Activated gamma-delta T cell treated with anti-CD3 and anti-CD28 coated beads, Interleukin-2, amount 50 U/mL, for 16 hours (primary cell): ENCODE data around the gene CABYR.

Source experiments
- DNase-seq: peaks from one replicate; pipeline ENCODE4 v3.0.0-alpha.2; 2020; ENCODE audit warnings: low read depth

Gene CABYR, protein sequence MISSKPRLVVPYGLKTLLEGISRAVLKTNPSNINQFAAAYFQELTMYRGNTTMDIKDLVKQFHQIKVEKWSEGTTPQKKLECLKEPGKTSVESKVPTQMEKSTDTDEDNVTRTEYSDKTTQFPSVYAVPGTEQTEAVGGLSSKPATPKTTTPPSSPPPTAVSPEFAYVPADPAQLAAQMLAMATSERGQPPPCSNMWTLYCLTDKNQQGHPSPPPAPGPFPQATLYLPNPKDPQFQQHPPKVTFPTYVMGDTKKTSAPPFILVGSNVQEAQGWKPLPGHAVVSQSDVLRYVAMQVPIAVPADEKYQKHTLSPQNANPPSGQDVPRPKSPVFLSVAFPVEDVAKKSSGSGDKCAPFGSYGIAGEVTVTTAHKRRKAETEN

DNA sequence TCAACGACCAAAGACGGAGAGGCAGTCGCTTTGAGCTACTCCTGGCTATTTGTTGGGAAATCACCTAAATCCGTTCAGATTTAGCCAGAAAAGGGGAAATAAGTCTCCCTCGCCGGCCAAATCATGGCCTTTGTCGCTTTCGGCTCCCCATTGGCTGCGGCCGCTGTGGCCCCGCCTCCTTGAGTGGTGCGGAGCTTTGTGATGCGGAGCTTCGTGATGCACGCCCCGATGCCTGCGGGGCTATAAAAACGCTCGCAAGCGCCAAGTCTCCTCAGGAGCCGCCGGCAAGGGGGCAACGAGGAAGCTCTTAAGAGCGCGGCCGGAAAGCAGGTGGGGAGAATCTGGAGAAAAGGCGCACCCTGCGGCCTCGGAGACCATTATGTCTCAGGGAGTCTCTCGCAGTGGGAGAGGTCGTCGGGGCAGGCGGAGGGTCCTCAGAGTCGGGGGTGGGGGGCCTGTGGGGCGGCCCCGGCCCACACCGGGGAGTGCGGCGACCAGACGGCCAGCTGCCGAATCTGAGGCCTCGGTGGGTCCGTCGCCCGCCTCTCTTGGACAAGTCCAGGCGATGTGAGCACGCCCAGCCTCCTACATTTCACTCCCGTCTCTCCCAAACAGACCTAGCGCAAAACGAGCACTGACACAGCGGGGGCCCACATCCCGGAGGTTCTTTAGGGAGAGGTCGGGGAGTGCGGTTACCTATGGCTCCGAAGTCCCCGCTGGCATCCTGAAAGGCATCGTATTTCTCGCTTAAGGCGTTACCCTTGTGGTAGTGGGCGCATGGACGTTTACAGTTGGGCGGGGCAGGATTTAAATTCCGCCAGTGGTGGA is at the start of gene CABYR:
CABYR (plus strand) TSS at position 274 of the 828 bp plus-strand sequence. CDS start 4,053 bp downstream, outside the sequence.
- DNase-seq, result peak; percentile 47

DNA sequence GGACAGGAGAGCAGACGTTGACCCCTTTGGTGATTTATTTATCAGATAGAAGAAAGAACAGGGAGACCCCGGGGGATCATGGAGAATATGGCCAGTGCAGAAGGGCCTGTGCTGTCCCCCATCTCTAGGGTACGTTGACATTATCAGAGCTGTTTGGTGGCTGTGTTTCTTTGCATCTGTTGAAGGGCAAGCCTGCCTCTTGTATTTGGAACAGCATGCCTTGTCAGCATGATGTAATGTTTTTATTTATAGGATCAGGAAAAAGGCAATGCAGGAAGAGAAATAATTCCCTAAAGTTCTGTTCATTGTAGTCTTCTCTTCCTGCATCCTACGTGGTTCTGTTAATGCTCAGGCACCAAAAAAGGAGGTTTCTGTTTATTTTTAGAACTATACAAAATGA is 49.8 kb upstream of the CABYR start:
- DNase-seq, result no peak

DNA sequence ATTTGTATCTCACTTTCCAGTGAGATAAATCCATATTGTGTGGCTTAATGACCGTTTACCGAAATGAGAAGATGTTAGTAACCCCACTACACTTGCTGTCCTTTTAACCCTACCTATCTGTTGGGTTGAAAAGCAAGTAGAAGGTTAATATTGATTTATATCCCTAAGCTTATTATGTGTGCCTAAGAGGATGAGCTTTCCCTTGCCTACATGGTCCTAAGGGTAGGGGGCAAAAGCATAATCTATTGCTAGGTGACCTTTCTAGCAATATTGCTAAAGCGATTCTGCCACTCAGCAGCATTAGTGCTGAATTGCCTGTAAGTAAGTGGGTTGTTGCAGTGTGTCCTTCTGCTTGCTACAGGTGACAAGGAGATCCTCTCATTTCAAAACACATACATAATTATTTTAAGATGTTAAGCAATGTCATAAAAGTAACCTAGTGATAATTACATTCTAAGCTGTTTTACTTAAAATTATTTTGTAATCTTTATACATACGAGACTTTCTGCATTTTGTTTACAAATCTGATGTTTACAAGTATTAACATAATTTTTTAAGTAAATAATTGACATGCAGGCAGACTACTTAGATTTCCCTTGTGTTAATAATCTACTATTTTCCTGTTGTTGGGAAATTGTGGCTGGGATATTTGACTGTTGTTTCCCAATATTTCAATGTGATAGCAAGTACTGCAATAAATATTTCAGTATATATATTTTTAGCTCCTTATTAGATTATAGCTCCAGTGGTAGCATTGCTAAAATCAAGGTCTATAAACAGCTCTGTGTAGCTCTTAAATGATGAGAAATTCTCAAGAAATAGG is 49.1 kb upstream of the CABYR start:
- no peak for DNase-seq

DNA sequence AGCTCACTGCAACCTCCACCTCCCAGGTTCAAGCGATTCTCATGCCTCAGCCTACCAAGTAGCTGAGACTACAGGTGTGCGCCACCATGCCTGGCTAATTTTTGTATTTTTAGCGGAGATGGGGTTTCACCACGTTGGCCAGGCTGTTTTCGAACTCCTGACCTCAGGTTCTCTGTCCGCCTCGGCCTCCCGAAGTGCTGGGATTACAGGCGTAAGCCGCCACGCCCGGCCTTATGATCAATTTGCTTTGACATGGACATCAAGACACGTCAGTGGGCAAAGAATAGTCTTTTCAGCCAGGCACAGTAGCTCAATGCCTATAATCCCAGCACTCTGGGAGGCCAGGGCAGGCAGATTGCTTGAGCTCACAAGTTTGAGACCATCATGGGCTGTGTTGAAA is 48.0 kb upstream of the CABYR start:
- no peak for DNase-seq

DNA sequence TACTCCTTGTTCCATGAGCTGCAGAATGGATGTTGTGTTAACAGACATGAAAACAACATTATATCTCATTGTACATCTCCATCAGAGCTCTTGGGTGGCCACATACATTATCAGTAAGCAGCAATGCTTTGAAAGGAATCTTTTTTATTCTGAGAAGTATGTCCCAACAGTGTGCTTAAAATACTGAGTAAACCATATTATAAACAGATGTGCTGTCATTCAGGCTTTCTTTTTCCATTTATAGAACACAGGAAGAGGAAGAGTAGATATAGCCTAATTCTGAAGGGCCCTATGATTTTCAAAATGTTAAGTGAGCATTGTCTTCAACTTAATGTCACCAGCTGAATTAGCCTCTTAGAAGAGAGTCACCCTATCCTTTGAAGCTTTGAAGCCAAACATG is 44.3 kb upstream of the CABYR start:
- DNase-seq, result no peak

DNA sequence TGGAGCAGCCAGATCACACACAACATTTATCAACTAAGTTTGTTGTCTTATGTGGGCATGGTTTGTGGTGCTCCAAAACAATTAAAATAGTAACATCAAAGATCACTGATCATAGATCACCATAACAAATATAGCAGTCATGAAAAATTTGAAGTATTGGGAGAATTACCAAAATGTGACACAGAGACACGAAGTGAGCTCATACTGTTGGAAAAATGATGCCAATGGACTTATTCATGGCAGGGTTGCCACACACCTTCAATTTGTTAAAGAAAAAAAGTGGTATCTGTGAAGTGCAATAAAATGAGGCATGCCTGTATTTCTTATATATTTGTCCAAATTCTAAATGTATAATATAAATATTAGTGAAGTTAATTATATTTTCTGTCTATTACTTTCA is 42.9 kb upstream of the CABYR start:
- DNase-seq, result no peak

DNA sequence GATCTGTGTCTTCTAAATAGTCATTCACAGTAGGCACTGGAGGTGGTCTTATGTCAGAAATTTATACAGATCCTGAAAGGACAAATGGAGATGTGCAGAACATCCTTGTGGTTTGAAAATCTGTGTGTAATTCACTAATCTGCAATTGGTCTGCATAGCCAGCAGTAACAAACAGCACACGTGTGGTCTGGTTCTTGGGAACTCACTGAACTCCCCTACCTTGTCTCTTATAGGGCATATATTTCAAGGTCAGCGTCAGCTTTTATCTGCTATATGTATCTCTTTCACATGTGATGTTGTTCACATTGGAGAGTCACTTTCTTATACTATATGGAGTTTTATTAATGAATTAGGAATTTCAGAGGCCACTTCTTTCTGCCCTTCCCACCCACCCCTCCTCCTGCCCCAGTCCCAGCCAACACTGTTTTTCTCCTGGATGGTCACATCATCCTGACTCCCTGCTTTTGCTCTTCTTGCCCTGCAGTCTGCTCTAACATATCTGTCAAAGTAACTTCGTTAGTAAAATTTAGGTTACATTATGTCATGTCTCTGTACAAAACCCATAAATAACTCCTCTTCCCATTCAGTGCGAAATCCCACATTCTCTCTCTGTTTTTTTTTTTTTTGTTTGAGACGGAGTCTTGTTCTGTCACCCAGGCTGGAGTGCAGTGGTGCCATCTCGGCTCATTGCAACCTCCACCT is 35.4 kb upstream of the CABYR start:
- DNase-seq, result no peak

DNA sequence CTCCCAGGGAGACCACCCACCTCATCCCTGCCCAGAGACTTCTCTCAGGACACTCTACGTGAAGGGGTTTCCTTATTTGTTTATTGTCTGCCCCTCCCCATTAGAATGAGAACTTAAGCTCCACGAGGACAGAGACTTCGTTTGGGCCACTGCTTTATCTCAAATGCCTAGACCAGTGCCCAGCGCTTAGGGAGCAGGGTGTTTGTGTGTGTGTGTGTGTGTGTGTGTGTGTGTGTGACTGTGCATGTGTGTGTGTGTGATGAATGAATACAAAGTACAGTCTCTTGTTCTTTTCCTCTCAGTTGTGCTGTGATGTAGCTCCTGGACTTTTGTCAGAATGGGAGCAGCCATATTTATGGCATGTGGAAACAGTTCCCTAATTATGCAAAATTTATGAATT is 34.4 kb upstream of the CABYR start:
- no peak for DNase-seq

DNA sequence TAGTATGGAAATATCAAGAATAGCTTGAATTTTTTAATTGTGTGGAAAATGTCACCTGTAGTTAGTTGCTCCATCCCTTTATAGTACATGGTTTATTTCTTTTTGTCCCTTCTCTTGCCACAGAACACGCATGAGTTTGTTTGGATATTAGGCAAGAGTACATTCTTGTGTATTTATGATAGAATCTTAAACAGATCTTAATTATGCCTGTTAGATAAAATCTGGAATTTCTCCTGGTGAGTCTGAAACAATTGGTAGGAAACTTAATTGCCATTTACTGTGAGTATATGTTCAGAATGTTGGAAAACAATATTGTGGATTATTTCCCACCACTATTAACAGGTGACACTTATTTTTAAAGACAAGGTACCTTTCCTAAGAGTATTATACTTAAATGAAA is 30.2 kb upstream of the CABYR start:
- no peak for DNase-seq

DNA sequence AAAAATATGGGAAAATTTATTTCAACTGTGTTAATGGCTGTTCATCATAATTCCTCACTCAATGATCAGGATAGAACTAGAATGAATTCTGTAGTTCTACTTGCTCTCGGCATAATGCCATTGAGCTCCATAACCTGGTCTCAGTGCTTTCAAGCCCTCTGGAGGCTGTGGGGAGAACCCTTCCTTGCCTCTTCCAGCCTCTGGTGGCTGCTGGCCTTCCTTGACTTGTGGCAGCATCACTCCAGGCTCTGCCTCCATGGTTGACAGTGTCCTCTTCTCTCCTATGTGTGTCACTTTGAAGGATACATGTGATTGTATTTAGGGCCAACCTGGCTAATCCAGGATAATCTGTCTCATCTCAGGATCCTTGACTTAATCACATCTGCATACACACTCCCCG is 26.9 kb upstream of the CABYR start:
- DNase-seq, result no peak

DNA sequence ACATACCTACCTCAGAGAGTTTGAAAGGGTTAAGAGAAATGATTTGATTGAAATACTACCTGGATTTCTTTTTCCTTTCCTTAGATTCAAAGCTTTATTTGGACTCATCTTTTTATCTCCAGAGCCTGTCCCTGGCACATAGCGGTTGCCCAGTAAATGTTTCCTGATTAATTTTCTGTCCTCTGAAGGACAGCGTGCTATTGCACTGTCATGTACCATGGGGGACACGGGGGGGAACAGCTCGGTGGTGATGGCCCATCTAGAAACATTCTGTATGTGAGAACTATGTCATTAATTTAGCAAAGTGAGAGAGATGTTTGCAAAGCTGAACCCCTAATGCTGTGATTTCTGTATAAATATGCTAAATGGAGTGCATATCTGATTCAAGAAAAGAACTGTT is 26.4 kb upstream of the CABYR start:
- no peak for DNase-seq

DNA sequence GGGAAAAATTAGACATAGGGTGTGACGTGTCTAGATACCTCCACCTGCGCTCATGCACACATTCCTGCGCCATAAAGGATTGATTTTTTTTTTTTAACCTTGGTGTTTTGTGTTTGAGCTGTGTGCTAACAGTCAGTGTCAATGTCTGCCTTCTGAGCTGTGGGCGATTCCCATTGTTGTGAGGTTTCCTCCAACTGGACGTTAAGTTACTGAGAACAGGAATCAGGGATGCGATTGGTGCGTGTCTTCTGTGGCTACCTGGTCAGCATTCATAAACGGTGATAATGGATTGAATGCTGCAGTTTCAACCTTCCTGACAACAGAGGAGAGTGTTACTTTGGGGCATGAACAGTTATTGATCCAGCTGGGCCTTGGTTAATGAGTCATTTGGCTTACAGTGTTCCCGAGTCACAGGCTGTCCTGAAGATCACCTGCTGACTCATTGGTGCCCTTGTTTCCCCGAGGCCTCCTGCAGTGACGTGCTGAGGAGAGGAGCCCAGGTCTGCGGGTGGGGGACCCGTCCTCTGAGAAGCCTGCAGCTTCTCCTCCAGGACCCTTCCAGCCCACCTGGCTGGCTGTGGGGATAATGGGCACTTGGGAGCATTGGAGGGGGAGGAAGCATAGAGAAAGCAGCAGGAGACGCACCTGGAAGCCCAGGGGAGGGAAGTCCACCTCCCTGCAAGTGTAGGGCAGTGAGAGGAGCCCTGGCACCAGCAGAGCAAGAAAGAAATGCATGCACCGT is 25.8 kb upstream of the CABYR start:
- DNase-seq, result no peak

DNA sequence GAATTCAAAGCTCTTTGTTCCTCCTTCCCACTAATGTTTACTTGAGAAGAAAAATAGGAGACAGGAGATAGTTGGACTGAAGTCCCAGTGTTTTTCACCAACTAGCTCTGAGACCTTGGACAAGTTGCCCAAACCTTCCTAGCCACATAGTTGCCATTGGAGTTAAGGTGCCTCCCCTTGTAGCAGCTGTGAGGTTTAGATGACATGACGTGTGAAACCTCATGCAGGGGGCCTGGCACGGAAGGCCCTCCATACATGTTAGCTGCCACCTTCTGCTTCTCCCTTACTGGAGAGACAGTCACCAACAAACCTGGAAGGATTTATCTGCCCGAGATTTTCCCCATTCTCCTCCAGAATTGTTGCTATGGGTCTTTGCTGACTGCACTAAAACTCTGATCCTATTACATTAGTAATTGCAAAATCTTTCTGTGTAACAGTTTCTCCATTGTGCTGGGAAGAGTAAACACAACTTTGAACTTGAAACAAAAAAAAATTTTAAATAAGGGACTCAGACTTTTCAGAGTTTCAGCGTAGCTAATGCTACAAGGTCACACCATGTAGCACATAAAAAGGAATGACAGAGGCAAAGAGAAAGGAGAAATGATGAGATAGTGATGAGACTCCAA is 23.8 kb upstream of the CABYR start:
- no peak for DNase-seq

DNA sequence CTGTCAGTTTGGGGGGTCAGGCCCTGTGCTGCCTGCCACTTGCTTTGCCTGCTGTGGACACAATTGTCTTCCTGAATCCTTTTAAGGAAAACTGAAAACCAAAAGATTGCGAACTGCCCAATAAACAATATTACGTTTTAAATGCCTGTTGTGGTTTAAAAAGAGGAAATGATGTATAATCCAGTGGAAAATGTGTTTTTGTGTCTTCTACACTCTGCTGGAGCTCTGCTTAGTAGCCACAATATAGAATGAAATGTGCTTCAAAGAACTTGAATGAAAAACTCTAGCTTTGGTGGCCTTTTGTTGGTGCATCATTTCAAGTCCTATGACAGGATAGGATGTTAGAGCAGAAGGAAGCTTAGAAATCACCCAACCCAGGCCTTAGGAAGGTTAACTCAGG is 23.2 kb upstream of the CABYR start:
- no peak for DNase-seq

DNA sequence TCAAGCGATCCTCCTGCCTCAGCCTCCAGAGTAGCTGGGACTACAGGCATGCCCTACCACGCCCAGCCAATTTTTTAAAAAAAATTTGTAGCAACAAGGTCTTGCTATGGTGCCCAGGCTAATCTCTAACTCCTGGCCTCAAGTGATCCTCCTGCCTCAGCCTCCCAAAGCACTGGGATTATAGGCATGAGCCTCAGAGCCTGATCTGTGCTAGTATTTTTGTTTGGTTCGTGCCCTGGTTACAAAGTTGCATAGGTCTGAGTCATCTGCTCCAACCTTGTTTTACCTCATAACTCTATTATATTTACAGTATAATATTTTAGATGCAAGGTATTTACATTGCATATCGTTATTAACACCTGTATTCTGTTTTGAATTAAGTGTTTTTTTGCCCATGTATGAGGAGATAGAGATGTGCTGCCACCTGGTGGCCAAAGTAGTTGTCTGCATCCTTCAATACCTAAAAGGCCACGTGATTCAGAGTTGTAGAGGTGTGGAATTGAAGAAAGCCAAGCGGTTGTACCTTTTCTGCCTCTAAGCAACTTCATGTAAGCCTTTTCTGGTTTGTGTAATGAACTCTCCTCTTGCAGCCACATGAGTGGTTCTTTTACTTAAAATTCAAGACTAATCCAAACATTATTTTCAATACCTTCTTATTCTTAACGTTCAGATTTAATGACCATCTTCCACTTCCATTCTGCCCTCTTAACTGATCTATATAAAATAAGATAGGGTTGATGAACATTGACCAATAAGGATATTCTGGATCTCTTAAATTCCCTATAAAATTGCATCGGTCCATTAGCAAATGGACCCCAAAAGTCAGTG is 19.9 kb upstream of the CABYR start:
- DNase-seq, result peak; percentile 69

DNA sequence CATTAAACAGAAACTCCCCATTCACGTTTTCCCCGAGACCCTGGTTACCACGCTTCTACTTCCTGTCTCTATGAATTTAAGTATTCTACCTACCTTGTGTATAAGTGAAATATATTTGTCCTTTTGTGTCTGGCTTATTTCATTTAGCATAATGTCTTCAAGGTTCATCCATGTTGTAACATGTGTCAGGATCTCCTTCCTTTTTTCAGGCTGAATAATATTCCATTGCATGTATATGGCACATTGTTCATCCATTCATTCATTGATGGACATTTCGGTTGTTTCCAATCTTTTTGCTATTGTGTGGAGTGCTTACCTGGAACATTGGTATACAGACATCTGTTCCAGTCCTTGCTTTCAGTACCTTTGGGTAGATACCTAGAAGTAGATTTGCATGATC is 18.2 kb upstream of the CABYR start:
- no peak for DNase-seq

DNA sequence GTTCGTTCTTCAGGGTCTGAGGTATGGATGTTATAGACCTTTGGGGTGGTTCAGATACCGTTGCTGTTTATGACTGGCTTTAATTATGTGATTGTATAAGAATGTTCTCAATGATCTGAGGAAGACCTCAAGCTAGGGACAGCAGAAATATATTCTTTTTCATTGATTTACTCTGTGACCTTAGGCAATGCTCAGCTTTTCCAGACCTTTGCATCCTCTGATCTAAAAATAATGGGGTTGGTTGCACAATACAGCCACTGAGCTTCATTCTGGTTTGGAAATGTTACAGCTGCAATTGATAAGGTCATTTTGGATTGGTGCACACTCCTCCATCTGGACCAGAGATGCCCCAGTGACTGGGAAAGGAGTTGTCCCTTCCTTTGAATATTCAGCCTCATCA is 17.2 kb upstream of the CABYR start:
- no peak for DNase-seq

DNA sequence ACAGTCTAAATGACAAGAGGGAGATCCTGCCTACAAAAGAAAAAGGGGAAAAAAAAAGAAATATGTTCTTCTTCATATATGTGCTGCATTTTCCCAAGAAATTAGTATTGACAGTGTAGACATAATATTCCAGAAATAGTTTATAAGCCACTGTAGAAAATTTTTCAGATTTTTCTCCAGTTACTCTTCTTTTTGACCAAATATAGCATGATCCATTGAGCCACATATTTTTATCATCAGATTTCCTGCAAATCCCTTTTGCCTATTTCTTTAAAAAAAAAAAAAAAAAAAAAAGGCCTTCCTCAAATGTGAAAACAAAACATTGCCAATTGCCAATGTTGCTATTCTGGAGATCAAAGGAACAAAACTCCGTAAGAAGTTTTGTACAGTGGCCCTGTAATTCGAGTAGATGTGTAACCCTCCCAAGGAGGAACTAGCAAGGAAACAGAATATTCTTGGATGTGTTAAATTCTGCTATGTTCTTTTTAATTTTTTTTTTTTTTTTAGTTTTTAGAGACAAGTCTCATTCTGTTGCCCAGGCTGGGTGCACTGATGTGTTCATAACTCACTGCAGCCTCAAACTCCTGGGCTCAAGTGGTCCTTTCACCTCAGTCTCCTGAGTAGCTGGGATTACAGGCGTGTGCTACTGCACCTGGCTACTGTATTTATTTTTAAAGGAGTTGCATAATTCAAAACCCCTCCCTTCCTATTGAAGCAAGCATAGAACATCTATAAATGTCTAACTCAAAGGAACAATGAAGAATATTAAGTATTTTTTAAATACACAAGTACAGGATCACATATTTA is 12.5 kb upstream of the CABYR start:
- no peak for DNase-seq

DNA sequence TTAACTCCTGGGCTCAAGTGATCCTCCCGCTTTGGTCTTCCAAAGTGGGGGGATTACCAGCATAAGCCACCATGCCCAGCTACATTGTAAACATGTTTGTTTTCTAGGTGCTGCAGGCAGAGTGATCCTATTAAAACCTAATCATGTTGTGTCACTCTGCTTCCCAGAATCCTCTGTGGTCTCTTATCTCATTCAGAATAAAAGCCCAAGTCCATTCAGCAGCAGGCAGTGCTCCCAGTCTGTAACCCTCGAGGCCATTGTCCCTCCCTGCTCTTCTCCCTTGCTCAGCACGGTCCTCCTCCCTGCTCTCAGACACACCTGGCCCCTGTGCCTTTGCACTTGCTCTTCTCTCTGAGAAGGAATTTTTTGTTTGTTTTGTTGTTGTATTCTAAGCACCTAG is 11.1 kb upstream of the CABYR start:
- no peak for DNase-seq
